Right lobe of liver (tissue), 4 donors: ENCODE measurements around the gene SPTBN4.

Experiments
- POLR2A ChIP-seq: fragments of 450-650 bp; IDR thresholded peaks from one replicate; pipeline ENCODE4 v1.6.1; 2017; ENCODE audit warnings: antibody characterized with exemption, mild to moderate bottlenecking
- TF ChIP-seq, protein P1 (sequence below), 4 donors: fragments of 200-600 bp in 3 of 4; fragments of 450-650 bp in 1 of 4; IDR thresholded peaks; one replicate each; pipeline versions ENCODE4 v1.5.1 to v1.8.0; 2016 to 2022; ENCODE audit warnings: antibody characterized with exemption in 4 of 4, mild to moderate bottlenecking in 2 of 4
- donor health status: DM: no; HTN: no; CAD: no.
- donor health status: DM: no; HTN: no; CAD: no.
- donor health status: DM: no; HTN: yes; CAD: no.

DNA sequence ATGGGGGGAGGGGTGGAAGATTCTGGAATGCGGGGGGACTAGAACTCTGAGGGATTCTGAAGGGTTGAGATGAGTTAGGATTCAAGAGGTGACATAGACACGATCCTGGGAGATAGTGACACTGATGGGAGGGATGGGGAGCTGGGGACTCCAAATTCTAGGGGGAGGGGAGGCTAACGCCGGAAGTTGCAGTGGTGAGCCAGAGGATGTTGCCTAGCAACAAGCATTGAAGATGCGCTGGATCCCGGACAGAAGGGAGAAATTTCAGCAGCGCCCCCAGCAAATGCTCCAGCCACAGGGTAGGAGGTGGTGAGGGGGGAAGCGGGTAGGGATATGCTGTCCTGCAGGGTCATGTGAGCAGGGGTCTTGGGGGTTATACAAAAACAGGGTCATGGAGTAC, 127.5 kb downstream of the SPTBN4 start:
- no peak for TF ChIP-seq POLR2A
- TF ChIP-seq, protein P1, sequence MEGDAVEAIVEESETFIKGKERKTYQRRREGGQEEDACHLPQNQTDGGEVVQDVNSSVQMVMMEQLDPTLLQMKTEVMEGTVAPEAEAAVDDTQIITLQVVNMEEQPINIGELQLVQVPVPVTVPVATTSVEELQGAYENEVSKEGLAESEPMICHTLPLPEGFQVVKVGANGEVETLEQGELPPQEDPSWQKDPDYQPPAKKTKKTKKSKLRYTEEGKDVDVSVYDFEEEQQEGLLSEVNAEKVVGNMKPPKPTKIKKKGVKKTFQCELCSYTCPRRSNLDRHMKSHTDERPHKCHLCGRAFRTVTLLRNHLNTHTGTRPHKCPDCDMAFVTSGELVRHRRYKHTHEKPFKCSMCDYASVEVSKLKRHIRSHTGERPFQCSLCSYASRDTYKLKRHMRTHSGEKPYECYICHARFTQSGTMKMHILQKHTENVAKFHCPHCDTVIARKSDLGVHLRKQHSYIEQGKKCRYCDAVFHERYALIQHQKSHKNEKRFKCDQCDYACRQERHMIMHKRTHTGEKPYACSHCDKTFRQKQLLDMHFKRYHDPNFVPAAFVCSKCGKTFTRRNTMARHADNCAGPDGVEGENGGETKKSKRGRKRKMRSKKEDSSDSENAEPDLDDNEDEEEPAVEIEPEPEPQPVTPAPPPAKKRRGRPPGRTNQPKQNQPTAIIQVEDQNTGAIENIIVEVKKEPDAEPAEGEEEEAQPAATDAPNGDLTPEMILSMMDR (IDR thresholded peaks at IDR 0.05), result no peak
